Uterus (tissue), 4 donors: Measurements from ENCODE around the gene ALG12. TPM values are rescaled to one million over a fixed set of nuclear protein-coding genes. Genes with fewer than 3 reads are reported as not detected.

ENCODE experiments used
- DNase-seq, 2 donors: peaks; one replicate each; pipeline ENCODE4 v3.0.0-alpha.2; 2019 to 2020
- H3K27ac ChIP-seq, 2 donors: fragments of 200-600 bp; sonication (generic); 1 replicate in 1 of 2; 2 replicates in 1 of 2; pipeline ENCODE4 v1.5.1; 2016 to 2018
- H3K27me3 ChIP-seq, 2 donors: fragments of 200-600 bp; sonication (generic); one replicate each; pipeline ENCODE4 v1.5.1; 2018 to 2019; ENCODE audit warnings: control low read depth in 1 of 2
- H3K36me3 ChIP-seq, 2 donors: fragments of 200-600 bp; sonication (generic); one replicate each; pipeline ENCODE4 v1.5.1; 2019; ENCODE audit warnings: control low read depth in 1 of 2
- H3K4me1 ChIP-seq, 2 donors: fragments of 200-600 bp; sonication (generic); one replicate each; pipeline ENCODE4 v1.5.1; 2018 to 2019; ENCODE audit warnings: control low read depth in 1 of 2
- H3K4me3 ChIP-seq, 2 donors: fragments of 200-600 bp; sonication (generic); 1 replicate in 1 of 2; 2 replicates in 1 of 2; pipeline ENCODE4 v1.5.1; 2018 to 2019; ENCODE audit warnings: mild to moderate bottlenecking in 1 of 2
- H3K9me3 ChIP-seq, 2 donors: fragments of 200-600 bp; sonication (generic); one replicate each; pipeline ENCODE4 v1.5.1; 2019; ENCODE audit warnings: control low read depth in 1 of 2
- POLR2A ChIP-seq, 2 donors: fragments of 450-650 bp; IDR thresholded peaks; one replicate each; pipeline ENCODE4 v1.6.1; 2016; ENCODE audit warnings: antibody characterized with exemption in 2 of 2, mild to moderate bottlenecking in 1 of 2, moderate library complexity in 1 of 2
- intact Hi-C: fragments of 100-400 bp; cut with DNase I; formaldehyde crosslinking; loops from one replicate; pipeline ENCODE4 v1.15.1; 2023; ENCODE audit warnings: low total_unique reads
- total RNA-seq, 4 donors: library from RNA; depleted of rRNA in 3 of 4; stranded (reverse); fragments of >200 nt in 3 of 4; gene quantifications; one replicate each; pipeline versions ENCODE4 v1.1.0 to v1.2.4, GENCODE V29; 2014 to 2023
- TF ChIP-seq, protein P1 (sequence below), 4 experiments: fragments of 200-600 bp in 2 of 4; fragments of 450-650 bp in 2 of 4; sonication (generic) in 2 of 4; IDR thresholded peaks; one replicate each; pipeline ENCODE4 v1.5.1; 2016 to 2019; ENCODE audit warnings: antibody characterized with exemption in 4 of 4, mild to moderate bottlenecking in 2 of 4, moderate library complexity in 1 of 4
- donor health status: DM: yes; HTN: yes; CAD: no.

Gene ALG12
- total RNA-seq, 4 donors from 2014 or later = 11.8 to 22.5 (median 18.3) TPM

DNA sequence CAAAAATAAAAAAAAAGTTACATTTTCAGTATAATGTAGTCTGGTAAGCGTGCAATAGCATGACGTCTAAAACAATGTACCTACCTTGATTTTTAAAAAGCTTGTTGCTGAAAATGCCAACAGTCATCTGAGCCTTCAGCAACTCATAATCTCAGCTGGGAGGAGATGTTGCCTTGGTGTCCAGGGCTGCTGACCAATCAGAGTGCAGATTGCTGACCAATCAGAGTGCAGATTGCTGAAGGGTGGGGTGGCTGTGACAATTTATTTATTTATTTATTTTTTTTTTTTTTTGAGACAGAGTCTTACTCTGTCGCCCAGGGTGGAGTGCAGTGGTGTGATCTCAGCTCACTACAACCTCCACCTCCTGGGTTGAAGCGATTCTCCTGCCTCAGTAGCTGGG, 46.8 kb downstream of the ALG12 start:
- no peak for TF ChIP-seq POLR2A (IDR thresholded peaks at IDR 0.05)
- TF ChIP-seq, protein P1, sequence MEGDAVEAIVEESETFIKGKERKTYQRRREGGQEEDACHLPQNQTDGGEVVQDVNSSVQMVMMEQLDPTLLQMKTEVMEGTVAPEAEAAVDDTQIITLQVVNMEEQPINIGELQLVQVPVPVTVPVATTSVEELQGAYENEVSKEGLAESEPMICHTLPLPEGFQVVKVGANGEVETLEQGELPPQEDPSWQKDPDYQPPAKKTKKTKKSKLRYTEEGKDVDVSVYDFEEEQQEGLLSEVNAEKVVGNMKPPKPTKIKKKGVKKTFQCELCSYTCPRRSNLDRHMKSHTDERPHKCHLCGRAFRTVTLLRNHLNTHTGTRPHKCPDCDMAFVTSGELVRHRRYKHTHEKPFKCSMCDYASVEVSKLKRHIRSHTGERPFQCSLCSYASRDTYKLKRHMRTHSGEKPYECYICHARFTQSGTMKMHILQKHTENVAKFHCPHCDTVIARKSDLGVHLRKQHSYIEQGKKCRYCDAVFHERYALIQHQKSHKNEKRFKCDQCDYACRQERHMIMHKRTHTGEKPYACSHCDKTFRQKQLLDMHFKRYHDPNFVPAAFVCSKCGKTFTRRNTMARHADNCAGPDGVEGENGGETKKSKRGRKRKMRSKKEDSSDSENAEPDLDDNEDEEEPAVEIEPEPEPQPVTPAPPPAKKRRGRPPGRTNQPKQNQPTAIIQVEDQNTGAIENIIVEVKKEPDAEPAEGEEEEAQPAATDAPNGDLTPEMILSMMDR (IDR thresholded peaks at IDR 0.05) = no peak
- Histone ChIP-seq H3K27ac (no peak overlapping the region), H3K4me3 (no peak overlapping the region), H3K27me3 (no peaks in the 10 kb centered on the region), H3K36me3 (no peaks in the 10 kb centered on the region), H3K9me3 (peaks cover 0 to 24% of the 10 kb centered on the region in 2 donors), H3K4me1 (no peaks in the 10 kb centered on the region)
- intact Hi-C loops = no loop called here
- no peak for DNase-seq

DNA sequence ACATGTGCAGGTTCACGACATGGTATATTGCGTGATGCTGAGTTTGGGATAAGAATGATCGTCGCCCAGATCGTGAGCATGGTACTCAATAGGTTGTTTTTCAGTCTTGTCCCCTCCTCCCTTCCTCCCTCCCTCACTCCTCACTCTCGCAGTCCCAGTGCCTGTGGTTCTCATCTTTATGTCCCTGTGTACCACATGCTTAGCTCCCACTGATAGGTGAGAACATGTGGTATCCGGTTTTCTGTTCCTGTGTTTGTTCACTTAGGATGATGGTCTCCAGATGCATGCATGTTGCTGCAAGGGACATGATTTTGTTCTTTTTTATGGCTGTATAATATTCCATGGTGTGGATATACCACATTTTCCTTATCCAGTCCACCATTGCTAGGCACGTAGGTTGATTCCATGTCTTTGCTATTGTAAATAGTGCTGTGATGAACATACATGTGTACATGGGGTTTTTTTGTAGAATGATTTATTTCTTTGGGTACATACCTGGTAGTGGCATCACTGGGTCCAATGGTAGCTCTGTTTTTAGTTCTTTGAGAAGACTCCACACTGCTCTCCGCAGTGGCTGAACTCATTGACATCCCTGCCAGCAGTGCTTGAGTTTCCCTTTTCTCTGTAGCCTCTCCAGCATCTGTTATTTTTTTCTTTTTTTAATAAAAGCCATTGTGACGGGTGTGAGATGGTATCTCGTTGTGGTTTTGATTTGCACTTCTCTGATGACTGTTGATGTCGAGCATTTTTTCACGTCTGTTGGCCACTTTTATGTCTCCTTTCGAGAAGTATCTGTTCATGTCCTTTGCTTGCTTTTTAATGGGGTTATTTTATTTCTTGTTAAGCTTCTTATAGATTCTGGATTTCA, 48.2 kb downstream of the ALG12 start:
- no peak overlapping the region for H3K27ac ChIP-seq
- intact Hi-C loops = no loop called here
- no peaks in the 10 kb centered on the region for H3K27me3 ChIP-seq
- no peaks in the 10 kb centered on the region for H3K36me3 ChIP-seq
- TF ChIP-seq POLR2A (IDR thresholded peaks at IDR 0.05) = no peak
- TF ChIP-seq, protein P1 (IDR thresholded peaks at IDR 0.05) = no peak
- H3K9me3 ChIP-seq = peaks cover 0 to 35% of the 10 kb centered on the region in 2 donors
- no peaks in the 10 kb centered on the region for H3K4me1 ChIP-seq
- no peak overlapping the region for H3K4me3 ChIP-seq
- no peak for DNase-seq

DNA sequence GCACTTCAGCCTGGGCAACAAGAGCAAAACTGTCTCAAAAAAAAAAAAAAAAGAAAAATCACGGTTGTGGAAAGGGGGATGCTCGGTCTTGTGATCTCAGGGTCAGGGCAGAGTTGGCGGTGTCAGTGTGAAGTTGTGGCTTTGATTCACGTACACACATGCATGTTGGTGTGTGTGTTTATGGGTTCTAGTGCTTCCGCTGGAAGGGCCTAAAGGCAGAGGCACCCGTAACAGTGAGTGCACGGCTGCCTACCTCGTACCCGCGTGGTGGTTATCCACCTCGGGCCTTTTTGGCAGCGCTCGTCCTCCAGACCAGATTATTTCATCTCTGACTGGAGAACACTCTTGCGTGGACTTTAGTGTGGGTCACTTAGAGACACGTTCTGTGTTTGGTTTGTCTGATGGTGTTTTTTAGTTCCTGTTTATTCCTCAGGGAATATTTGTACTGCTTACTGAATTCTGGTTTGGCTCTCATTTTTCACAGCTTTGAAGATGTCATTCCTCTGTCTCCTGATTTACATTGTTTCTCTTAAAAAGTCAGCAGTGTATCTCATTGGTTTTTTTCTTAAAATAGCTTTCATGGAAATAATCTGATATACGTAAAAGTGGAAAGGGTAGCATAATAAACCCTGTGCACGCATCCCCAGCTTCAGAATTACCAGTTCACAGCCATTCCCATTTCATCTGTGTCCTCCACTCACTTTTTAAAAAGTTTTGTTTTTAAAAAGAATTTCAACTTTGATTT, 49.0 kb downstream of the ALG12 start:
- peaks cover 0 to 34% of the 10 kb centered on the region in 2 donors for H3K9me3 ChIP-seq
- no peak overlapping the region for H3K27ac ChIP-seq
- DNase-seq = no peak
- no peak overlapping the region for H3K4me3 ChIP-seq
- TF ChIP-seq, protein P1 (IDR thresholded peaks at IDR 0.05) = no peak
- TF ChIP-seq POLR2A (IDR thresholded peaks at IDR 0.05) = no peak
- intact Hi-C loops = no loop called here
- no peaks in the 10 kb centered on the region for H3K36me3 ChIP-seq
- H3K27me3 ChIP-seq = no peaks in the 10 kb centered on the region
- no peaks in the 10 kb centered on the region for H3K4me1 ChIP-seq

DNA sequence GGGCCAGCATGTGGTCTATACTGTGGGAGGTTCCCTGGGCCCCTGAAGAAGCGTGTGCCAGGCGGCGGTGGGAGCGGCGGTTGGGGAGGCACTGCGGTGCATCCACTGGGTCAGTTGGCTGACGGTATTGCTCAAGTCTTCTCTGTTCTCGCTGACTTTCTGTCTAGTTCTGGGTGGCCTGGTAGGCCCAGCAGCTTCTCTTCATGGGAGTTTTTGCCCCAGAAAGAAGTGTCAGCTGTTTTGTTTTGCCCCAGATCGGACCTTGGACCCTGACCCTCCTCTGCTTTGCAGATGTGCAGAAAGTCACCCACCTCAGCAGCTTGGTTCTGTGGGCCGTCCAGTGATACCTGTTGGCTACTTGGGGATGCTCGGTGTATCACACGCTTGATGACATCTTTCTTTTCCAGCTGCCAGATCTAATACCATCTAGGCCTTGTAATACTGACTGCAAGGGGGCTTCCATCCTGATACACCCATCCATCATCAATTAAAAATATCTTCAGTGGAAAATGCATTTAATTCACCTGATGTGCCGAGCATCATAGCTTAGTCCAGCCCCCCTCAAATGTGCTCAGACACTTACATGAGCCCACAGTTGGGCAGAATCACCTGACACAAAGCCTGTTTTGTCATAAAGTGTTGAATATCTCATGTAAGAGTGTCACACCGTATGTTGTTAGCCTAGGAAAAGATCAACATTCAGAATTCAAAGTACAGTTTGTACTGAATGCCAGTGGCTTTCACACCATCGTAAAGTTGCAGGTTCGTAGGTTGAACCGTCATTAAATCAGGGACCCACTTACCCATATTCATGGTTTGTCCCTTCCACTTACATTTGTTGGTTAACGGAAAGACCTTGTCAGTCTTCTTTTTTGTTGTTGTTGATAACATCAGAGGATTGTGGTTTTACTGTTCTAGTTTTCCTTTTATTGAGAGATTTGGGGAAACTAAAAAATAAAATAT, 50.7 kb downstream of the ALG12 start:
- intact Hi-C loops = no loop called here
- H3K36me3 ChIP-seq = no peaks in the 10 kb centered on the region
- DNase-seq = no peak
- TF ChIP-seq POLR2A (IDR thresholded peaks at IDR 0.05) = no peak
- TF ChIP-seq, protein P1 (IDR thresholded peaks at IDR 0.05) = no peak
- H3K9me3 ChIP-seq = peaks cover 0 to 34% of the 10 kb centered on the region in 2 donors
- no peak overlapping the region for H3K27ac ChIP-seq
- no peaks in the 10 kb centered on the region for H3K27me3 ChIP-seq
- no peak overlapping the region for H3K4me3 ChIP-seq
- no peaks in the 10 kb centered on the region for H3K4me1 ChIP-seq
